Colon (tissue), 2 donors: ENCODE data around the gene GGCX.

Source experiments
- FAIRE-seq: peaks from 2 replicates; lab custom pipeline; 2012; peaks lifted over from hg19 to GRCh38; lab: Jason Lieb, UNC
- donor health status: control.
- donor health status: control.

Gene GGCX

GRCh38 chr2:85511008-85511811, 50.1 kb downstream of the GGCX start:
- no peak for FAIRE-seq

- FAIRE-seq: no peak
These were observed 54.5 kb downstream of the GGCX start for GRCh38 chr2:85506768-85507181.

- no peak for FAIRE-seq
These were observed 55.6 kb downstream of the GGCX start for GRCh38 chr2:85505551-85506238.

GRCh38 chr2:85504778-85505261, 56.5 kb downstream of the GGCX start:
- no peak for FAIRE-seq

- FAIRE-seq: no peak
These were observed 57.2 kb downstream of the GGCX start for GRCh38 chr2:85503851-85504777.

- no peak for FAIRE-seq
These were observed 58.0 kb downstream of the GGCX start for GRCh38 chr2:85503168-85503850.

GRCh38 chr2:85502720-85503119, 58.6 kb downstream of the GGCX start:
- no peak for FAIRE-seq

GRCh38 chr2:85501248-85501647, 60.0 kb downstream of the GGCX start:
- no peak for FAIRE-seq

GRCh38 chr2:85497944-85498630, 63.2 kb downstream of the GGCX start:
- FAIRE-seq: no peak

- FAIRE-seq: no peak
These were observed 64.9 kb downstream of the GGCX start for GRCh38 chr2:85496436-85496835.
